ENCODE measurements around the gene TIAM2.

Gene TIAM2

GRCh38 chr6:155256122-155256795 lies 261.1 kb downstream of the TIAM2 start:
- in situ Hi-C loops (cut with MboI; ENCODE audit: low pct_unique_long_range_greater_than_20kb, low sequenced_read_pairs, unreplicated experiment), result loop anchor here (25.0 kb wide), 1 partner anchor 569 kb away; no protein-coding TSS in a partner anchor
- no peak for DNase-seq (ENCODE audit: low spot score)
- no peak for TF ChIP-seq CTCF (IDR thresholded peaks at IDR 0.05; ENCODE audit: extremely low read depth, insufficient read depth, missing control alignments)

GRCh38 chr6:155257796-155258195 lies 262.7 kb downstream of the TIAM2 start:
- no peak for DNase-seq (ENCODE audit: low spot score)
- no peak for TF ChIP-seq CTCF (IDR thresholded peaks at IDR 0.05; ENCODE audit: extremely low read depth, insufficient read depth, missing control alignments)
- in situ Hi-C loops (cut with MboI; ENCODE audit: low pct_unique_long_range_greater_than_20kb, low sequenced_read_pairs, unreplicated experiment), result loop anchor here (25.0 kb wide), 1 partner anchor 570 kb away; no protein-coding TSS in a partner anchor

GRCh38 chr6:155259204-155259603 lies 264.1 kb downstream of the TIAM2 start:
- no peak for TF ChIP-seq CTCF (IDR thresholded peaks at IDR 0.05; ENCODE audit: extremely low read depth, insufficient read depth, missing control alignments)
- in situ Hi-C loops (cut with MboI; ENCODE audit: low pct_unique_long_range_greater_than_20kb, low sequenced_read_pairs, unreplicated experiment), result loop anchor here (25.0 kb wide), 1 partner anchor 572 kb away; no protein-coding TSS in a partner anchor
- DNase-seq (ENCODE audit: low spot score), result no peak

- in situ Hi-C loops (cut with MboI; ENCODE audit: low pct_unique_long_range_greater_than_20kb, low sequenced_read_pairs, unreplicated experiment), result loop anchor here (25.0 kb wide), 1 partner anchor 573 kb away; no protein-coding TSS in a partner anchor
- TF ChIP-seq CTCF (IDR thresholded peaks at IDR 0.05; ENCODE audit: extremely low read depth, insufficient read depth, missing control alignments), result no peak
- DNase-seq (ENCODE audit: low spot score), result no peak
These were observed 264.8 kb downstream of the TIAM2 start for GRCh38 chr6:155259897-155260296.

GRCh38 chr6:155260686-155261085 lies 265.6 kb downstream of the TIAM2 start:
- no peak for DNase-seq (ENCODE audit: low spot score)
- in situ Hi-C loops (cut with MboI; ENCODE audit: low pct_unique_long_range_greater_than_20kb, low sequenced_read_pairs, unreplicated experiment), result loop anchor here (25.0 kb wide), 1 partner anchor 573 kb away; no protein-coding TSS in a partner anchor
- TF ChIP-seq CTCF (IDR thresholded peaks at IDR 0.05; ENCODE audit: extremely low read depth, insufficient read depth, missing control alignments), result no peak

GRCh38 chr6:155261111-155261900 lies 266.2 kb downstream of the TIAM2 start:
- in situ Hi-C loops (cut with MboI; ENCODE audit: low pct_unique_long_range_greater_than_20kb, low sequenced_read_pairs, unreplicated experiment), result loop anchor here (25.0 kb wide), 1 partner anchor 574 kb away; no protein-coding TSS in a partner anchor
- no peak for DNase-seq (ENCODE audit: low spot score)
- no peak for TF ChIP-seq CTCF (IDR thresholded peaks at IDR 0.05; ENCODE audit: extremely low read depth, insufficient read depth, missing control alignments)
